MCF 10A (cell line): Measurements from ENCODE around the gene TRNAU1AP. TPM values are rescaled to one million over a fixed set of nuclear protein-coding genes. Genes with fewer than 3 reads are reported as not detected.

Experiments used
- BruUV-seq: library from RNA; stranded (reverse); fragments of 400-500 nt; replicated peaks from 2 replicates; lab custom pipeline; 2021; lab: Mats Ljungman, UMichigan
- CTCF ChIA-PET: fragments of 300-600 bp; sonication (Branson Sonifier 250); formaldehyde crosslinking; extraction: SDS; loops from one replicate; lab custom pipeline; 2021; ENCODE audit warnings: antibody characterized with exemption, inconsistent platforms; lab: Yijun Ruan, JAX
- POLR2A ChIA-PET: fragments of 300-600, 350-650 bp; sonication (Branson Sonifier 250); formaldehyde crosslinking; extraction: SDS; loops from one replicate; lab custom pipeline; 2020; ENCODE audit warnings: antibody characterized with exemption, inconsistent platforms; lab: Yijun Ruan, JAX
- DNase-seq: peaks from one replicate; pipeline ENCODE4 v3.0.0-alpha.2; 2018; ENCODE audit not compliant: unreplicated experiment
- H3K27ac Mint-ChIP-seq: one replicate; pipeline ENCODE4 v1.8.0; 2022; ENCODE audit warnings: mild to moderate bottlenecking, low read depth, mixed read lengths; ENCODE audit not compliant: unreplicated experiment
- H3K27me3 Mint-ChIP-seq: one replicate; pipeline ENCODE4 v1.8.0; 2022; ENCODE audit warnings: mixed read lengths; ENCODE audit not compliant: insufficient read depth, unreplicated experiment
- H3K36me3 Mint-ChIP-seq: one replicate; pipeline ENCODE4 v1.8.0; 2022; ENCODE audit warnings: mild to moderate bottlenecking, moderate library complexity, mixed read lengths; ENCODE audit not compliant: insufficient read depth, unreplicated experiment
- H3K4me1 Mint-ChIP-seq: one replicate; pipeline ENCODE4 v1.8.0; 2022; ENCODE audit warnings: mixed read lengths; ENCODE audit not compliant: insufficient read depth, unreplicated experiment
- H3K4me3 Mint-ChIP-seq: one replicate; pipeline ENCODE4 v1.8.0; 2022; ENCODE audit warnings: mild to moderate bottlenecking, moderate library complexity, mixed read lengths; ENCODE audit not compliant: unreplicated experiment
- H3K9me3 Mint-ChIP-seq: one replicate; pipeline ENCODE4 v1.8.0; 2022; ENCODE audit warnings: mixed read lengths; ENCODE audit not compliant: unreplicated experiment
- CTCF ChIP-seq: fragments of 200-600 bp; IDR thresholded peaks from one replicate; pipeline ENCODE4 v1.8.0; 2022; ENCODE audit warnings: antibody characterized with exemption, mild to moderate bottlenecking; ENCODE audit not compliant: unreplicated experiment
- intact Hi-C: fragments of 100-400 bp; cut with micrococcal nuclease; formaldehyde crosslinking; loops from 2 replicates; pipeline ENCODE4 v1.14.1; 2022
- total RNA-seq: library from RNA; stranded (reverse); gene quantifications from 2 replicates; pipeline ENCODE4 v1.2.3, GENCODE V29; 2022

Gene TRNAU1AP
- total RNA-seq, 1 experiment from 2014 or later, result 28.2 TPM

GRCh38 chr1:28545246-28545628, 7.6 kb upstream of the TRNAU1AP start:
- ChIA-PET CTCF (no interaction called here), POLR2A (interaction anchor here (1.5 kb wide), 1 partner anchor 36 kb away, joined by 7 read pairs; no protein-coding TSS in a partner anchor)
- intact Hi-C loops, result no loop called here

GRCh38 chr1:28548318-28548717, 4.6 kb upstream of the TRNAU1AP start:
- H3K36me3 Mint-ChIP-seq, result peaks cover 12% of the 10 kb centered on the region
- POLR2A ChIA-PET, result interaction anchor here (6.4 kb wide), 1 partner anchor 33 kb away, joined by 107 read pairs; no protein-coding TSS in a partner anchor
- no peaks in the 10 kb centered on the region for H3K9me3 Mint-ChIP-seq
- BruUV-seq, result no TSS peak
- no peaks in the 10 kb centered on the region for H3K4me1 Mint-ChIP-seq
- H3K27me3 Mint-ChIP-seq, result no peaks in the 10 kb centered on the region
- no peak overlapping the region for H3K27ac Mint-ChIP-seq
- intact Hi-C loops, result no loop called here
- no peak for TF ChIP-seq CTCF
- CTCF ChIA-PET, result no interaction called here
- no peak overlapping the region for H3K4me3 Mint-ChIP-seq
- peak; percentile 23 for DNase-seq

More at GRCh38 chr1:28545246-28545628, 7.6 kb upstream of the TRNAU1AP start:
- no peak overlapping the region for H3K4me3 Mint-ChIP-seq
- no peaks in the 10 kb centered on the region for H3K27me3 Mint-ChIP-seq
- no peaks in the 10 kb centered on the region for H3K9me3 Mint-ChIP-seq
- no peak overlapping the region for H3K27ac Mint-ChIP-seq
- no peaks in the 10 kb centered on the region for H3K4me1 Mint-ChIP-seq
- no TSS peak for BruUV-seq
- H3K36me3 Mint-ChIP-seq, result no peaks in the 10 kb centered on the region
- no peak for TF ChIP-seq CTCF
- DNase-seq, result no peak

- H3K36me3 Mint-ChIP-seq, result peaks cover 38% of the 10 kb centered on the region
- H3K9me3 Mint-ChIP-seq, result no peaks in the 10 kb centered on the region
- no peak overlapping the region for H3K27ac Mint-ChIP-seq
- no peak overlapping the region for H3K4me3 Mint-ChIP-seq
- ChIA-PET CTCF (interaction anchor here (0.5 to 0.7 kb wide), 3 partner anchors 22 to 45 kb away, joined by 4 read pairs; no protein-coding TSS in a partner anchor), POLR2A (interaction anchor here (0.7 to 6.4 kb wide), 6 partner anchors 9 to 43 kb away, joined by 3 to 107 read pairs (median 6); partner anchors contain the start of gene RCC1)
- H3K27me3 Mint-ChIP-seq, result no peaks in the 10 kb centered on the region
- H3K4me1 Mint-ChIP-seq, result no peaks in the 10 kb centered on the region
- no peak for DNase-seq
- TF ChIP-seq CTCF, result no peak
- intact Hi-C loops, result no loop called here
- no TSS peak for BruUV-seq
Observed at GRCh38 chr1:28551381-28551780, 1.5 kb upstream of the TRNAU1AP start.

GRCh38 chr1:28560886-28561285, 8.0 kb downstream of the TRNAU1AP start:
- Mint-ChIP-seq H3K27me3 (no peaks in the 10 kb centered on the region), H3K27ac (no peak overlapping the region), H3K4me1 (no peaks in the 10 kb centered on the region), H3K36me3 (peaks cover 89% of the 10 kb centered on the region), H3K4me3 (no peak overlapping the region), H3K9me3 (no peaks in the 10 kb centered on the region)
- no peak for DNase-seq
- TF ChIP-seq CTCF, result no peak
- no TSS peak for BruUV-seq
- intact Hi-C loops, result no loop called here
- POLR2A ChIA-PET, result interaction anchor here (1.0 kb wide), 2 partner anchors 19 to 21 kb away, joined by 3 to 6 read pairs; no protein-coding TSS in a partner anchor
- CTCF ChIA-PET, result interaction anchor here (0.9 kb wide), 1 partner anchor 18 kb away, joined by 3 read pairs; no protein-coding TSS in a partner anchor
